Thyroid gland (tissue), 4 donors: ENCODE data around the gene LTC4S.

Experiments used
- CTCF ChIP-seq, 6 experiments: fragments of 200-600 bp in 3 of 6; fragments of 450-650 bp in 3 of 6; sonication (generic) in 3 of 6; IDR thresholded peaks; one replicate each; pipeline ENCODE4 v1.5.1; 2016 to 2019; ENCODE audit warnings: antibody characterized with exemption in 6 of 6, mild to moderate bottlenecking in 2 of 6, inconsistent platforms in 1 of 6, moderate library complexity in 1 of 6
- POLR2A ChIP-seq, 2 donors: fragments of 450-650 bp; IDR thresholded peaks; one replicate each; pipeline ENCODE4 v1.6.1; 2017; ENCODE audit warnings: antibody characterized with exemption in 2 of 2, mild to moderate bottlenecking in 2 of 2, moderate library complexity in 1 of 2

- TF ChIP-seq CTCF (IDR thresholded peaks at IDR 0.05) (no peak), POLR2A (IDR thresholded peaks at IDR 0.05) (no peak)
Observed at GRCh38 chr5:179822059-179822432, 28.3 kb downstream of the LTC4S start.
